Skeletal muscle cell (primary cell): ENCODE measurements around the gene HERC4.
"Not testable (repeated sequence)": the region's sequence is repeated elsewhere in the genome, so short reads cannot be mapped to it uniquely, and the experiment has no call there.

Experiments
- DNase-seq: peaks from one replicate; pipeline ENCODE4 v3.0.0-alpha.2; 2010; ENCODE audit warnings: low read depth
- H3K4me3 ChIP-seq: 2 replicates; pipeline ENCODE4 v1.5.1; 2011; ENCODE audit warnings: low read depth, mild to moderate bottlenecking, control low read depth, low read length, moderate library complexity

Gene HERC4

DNA sequence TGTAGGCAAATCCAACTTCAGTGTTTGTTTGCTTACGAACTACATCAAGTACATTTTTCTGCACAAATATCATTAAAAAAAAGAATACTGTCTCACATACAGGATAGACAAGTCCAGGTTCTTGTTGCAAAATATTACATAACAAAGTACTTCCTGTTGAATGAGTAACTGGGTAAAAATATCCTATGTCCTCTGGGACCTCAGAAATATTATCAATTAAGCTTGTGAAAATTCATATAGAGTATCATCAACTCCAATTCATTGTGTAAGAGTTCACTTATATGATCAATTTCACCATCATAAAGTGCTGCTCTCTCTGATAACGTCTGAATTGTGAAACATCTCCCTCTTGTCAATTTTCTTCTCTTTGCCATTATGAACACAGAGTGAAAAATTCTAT lies 22.6 kb downstream of the HERC4 start:
- DNase-seq, result no peak
- no peak overlapping the region for H3K4me3 ChIP-seq

DNA sequence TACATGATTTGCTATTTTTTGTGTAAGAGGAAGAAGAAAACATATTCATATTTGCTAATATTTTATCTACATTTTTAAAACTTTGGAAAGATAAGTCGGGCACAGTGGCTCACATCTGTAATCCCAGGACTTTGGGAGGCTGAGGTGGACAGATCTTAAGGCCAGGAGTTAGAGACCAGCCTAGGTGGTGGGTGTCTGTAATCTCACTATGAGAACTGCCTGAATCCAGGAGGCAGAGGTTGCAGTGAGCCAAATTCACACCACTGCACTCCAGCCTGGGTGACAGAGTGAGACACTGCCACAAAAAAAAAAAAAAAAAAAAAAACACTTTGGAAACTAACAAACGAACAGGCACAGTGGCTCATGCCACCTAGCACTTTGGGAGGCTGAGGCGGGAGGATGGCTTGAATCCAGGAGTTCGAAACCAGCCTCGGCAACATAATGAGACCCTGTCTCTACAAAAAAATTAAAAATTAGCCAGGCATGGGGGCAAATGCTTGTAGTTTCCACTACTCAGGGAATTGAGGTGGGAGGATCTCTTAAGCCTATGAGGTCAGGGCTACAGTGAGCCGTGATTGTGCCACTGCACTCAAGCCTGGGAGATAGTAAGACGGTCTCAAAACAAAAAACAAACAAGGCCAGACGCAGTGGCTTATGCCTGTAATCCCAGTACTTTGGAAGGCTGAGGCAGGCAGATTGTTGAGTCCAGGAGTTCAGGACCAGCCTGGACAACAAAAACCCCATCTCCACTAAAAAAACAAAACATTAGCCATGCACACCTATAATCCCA lies 25.6 kb downstream of the HERC4 start:
- no peak overlapping the region for H3K4me3 ChIP-seq
- DNase-seq, result no peak

DNA sequence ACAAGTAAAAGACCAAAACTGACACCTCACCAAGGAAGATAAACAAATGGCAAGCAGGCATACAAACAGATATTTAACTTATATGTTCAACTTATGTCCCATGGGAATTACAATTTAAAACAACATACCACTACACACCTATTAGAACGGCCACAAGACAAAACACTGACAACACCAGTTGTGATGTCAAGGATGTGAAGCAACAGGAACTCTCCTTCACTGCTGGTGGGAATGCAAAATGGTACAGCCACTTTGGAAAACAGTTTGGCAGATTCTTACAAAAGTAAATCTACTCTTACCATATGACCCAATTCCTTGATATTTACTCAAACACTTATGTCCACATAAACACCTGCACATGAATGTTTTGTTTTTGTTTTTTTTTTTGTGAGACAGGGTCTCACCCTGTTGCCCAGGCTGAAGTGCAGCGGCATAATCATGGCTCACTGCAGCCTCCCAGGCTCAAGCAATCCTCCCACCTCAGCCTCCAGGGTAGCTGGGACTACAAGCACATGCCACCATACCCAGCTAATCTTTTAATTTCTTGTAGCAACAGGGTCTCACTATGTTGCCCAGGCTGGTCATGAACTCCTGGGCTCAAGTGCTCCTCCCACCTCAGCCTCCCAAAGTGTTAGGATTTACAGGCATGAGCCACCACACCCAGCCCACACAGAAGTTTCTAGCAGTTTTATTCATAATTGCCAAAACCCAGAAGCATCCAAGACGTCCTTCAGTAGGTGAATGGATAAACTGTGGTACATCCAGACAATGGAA lies 27.3 kb downstream of the HERC4 start:
- DNase-seq, result no peak
- H3K4me3 ChIP-seq, result no peak overlapping the region

DNA sequence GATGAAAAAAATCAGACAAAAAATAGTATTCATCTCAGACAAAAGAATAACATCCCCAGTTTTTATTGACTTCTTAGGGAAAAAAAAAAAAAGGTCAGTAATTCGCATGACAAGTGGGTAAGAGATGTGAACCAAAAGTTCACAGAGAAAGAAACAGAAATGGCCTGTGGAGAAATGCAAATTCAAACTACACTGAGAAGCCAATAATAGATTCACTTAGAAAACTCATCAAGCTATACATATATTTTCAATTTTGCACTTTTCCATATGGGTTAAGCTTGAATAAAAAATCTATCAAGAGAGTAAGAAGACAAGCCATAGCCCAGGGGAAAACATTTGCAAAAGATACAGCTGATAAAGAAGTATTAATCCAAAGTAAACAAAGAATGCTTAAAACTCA lies 28.0 kb downstream of the HERC4 start:
- DNase-seq, result no peak
- H3K4me3 ChIP-seq, result no peak overlapping the region

DNA sequence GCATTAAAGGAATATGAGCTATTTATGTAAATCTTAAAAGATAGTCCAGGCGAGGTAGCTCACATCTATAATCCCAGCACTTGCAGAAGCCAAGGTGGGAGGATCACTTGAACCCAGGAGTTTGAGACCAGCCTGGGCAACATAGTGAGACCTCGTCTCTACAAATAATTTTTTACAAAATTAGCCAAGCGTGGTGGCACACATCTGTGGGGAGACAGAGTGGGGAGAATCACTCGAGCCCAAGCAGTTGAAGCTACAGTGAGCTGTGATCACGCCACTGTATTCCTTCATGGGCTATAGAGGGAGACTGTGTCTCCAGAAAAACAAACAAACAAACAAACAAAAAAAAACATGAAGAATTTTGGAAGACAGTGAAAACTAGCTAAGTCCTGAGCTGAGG lies 28.4 kb downstream of the HERC4 start:
- H3K4me3 ChIP-seq, result no peak overlapping the region
- no peak for DNase-seq

DNA sequence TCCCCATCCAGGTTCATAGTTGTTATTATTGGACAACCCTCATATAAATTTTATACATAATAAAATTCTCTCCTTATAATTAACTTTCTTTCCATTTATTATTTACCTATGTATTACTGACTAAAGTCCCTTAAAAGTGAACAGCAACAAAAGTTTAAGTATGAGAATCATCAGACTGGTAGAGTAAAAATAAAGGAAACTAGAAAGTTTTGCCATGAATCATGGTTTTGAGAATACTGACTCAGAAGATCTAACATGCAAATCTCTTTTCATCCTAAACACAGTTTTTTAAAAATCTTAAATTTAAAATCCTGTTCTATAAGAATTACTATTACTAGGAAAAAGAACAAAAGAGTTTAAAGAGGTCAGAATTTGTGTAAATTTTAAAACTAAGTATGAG lies 32.1 kb downstream of the HERC4 start:
- no peak overlapping the region for H3K4me3 ChIP-seq
- no peak for DNase-seq

DNA sequence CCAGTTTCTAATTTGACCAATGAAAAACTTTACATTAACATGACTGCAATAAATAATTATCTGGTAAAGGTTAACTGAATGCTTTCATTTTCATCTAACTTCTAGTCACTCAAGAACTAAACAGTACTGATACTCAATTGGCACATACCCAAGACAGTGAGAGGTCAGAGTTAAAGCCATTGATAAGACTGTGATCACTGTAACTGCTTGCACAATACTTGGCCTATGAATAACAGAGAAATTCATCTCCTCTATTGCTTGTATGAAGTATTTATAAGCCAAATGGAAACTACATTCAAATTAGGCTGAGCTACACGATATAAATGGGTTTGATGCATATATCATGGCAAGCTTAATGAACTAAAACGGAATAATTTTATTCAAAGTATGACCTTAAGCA lies 43.0 kb downstream of the HERC4 start:
- no peak for DNase-seq

DNA sequence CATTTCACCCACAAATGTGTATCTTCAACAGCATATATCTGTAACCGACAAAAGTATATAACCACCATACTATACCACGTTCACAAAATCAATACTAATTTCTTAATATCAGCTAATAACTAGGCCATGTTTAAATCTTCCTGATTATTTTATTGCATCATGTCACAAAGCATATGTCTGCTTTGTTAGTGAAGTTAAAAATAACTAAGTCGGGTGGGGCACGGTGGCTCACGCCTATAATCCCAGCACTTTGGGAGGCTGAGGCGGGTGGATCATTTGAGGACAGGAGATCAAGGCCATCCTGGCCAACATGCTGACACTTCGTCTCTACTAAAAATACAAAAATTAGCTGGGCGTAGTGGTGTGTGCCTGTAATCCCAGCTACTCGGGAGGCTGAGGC lies 47.7 kb downstream of the HERC4 start:
- H3K4me3 ChIP-seq, result no peak overlapping the region
- DNase-seq, result no peak

More for the DNA sequence above, 43.0 kb downstream of the HERC4 start:
- H3K4me3 ChIP-seq, result no peak overlapping the region

DNA sequence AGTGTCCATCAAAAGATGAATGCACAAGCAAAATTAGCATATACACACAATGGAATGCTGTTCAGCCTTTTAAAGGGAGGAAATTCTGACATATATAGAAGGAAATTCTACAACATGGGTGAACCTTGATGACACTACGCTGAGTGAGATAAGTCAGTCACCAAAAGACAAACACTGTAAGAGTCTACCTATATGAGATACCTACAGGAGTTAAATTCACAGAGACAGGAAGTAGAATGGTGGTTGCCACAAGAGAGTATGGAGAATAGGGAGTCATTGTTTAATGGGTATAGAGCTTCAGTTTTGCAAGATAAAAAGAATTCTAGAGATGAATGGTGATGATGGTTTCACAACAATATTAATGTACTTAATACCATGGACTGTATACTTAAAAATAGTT lies 51.8 kb downstream of the HERC4 start:
- DNase-seq, result no peak
- no peak overlapping the region for H3K4me3 ChIP-seq

DNA sequence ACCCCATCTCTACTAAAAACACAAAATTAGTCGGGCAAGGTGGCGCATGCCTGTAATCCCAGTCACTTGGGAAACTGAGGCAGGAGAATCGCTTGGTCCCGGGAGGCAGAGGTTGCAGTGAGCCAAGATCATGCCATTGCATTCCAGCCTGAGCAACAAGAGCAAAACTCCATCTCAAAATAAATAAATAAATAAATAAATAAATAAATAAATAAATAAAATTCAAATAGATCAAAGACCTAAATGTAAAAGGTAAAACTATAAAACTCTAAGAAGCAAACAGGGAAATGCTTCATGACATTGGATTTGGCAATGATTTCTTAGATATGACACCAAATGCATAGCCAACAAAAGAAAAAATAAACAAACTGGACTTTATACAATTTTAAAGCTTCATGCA lies 52.8 kb downstream of the HERC4 start:
- not testable (repeated sequence) for DNase-seq, H3K4me3 ChIP-seq

DNA sequence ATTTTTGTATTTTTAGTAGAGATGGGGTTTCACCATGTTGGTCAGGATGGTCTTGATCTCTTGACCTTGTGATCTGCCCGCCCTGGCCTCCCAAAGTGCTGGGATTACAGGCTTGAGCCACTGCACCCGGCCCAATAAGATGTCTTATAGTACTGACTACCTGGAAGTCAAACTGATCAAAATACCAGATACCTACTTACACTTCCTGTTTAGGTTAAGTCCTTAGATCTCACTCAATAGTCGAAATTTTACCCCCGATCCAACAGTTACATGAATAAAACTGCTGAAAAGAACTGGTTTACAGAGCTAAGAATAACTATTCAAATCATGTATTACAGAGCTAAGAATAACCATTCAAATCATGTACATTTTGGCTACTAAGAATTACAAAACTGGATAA lies 58.6 kb downstream of the HERC4 start:
- not testable (repeated sequence) for DNase-seq, H3K4me3 ChIP-seq

DNA sequence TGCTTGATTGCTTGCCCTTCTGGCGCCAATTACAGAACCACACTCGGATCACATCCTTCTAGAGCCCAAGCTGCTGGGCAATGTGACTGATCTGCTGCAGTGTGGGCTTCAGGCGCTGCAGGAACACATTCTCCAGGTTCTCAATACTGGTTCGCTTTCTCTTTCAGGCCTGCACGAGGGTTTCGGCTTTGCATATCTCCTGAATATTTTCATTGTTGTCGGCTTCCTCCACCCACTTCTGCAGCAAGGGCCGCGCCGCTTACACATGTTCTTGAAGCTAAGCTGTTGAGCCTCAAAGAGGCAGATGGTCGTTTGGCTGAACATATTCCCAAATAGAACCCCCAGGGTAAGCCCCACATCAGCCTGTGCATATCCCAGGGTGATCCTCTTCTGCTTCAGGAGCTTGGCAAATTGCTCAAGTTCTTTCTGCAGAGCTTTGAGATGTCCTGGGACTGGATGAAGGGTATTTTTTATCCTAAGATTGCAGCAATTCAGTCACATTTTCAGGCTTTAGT lies 64.6 kb downstream of the HERC4 start:
- no peak overlapping the region for H3K4me3 ChIP-seq
- no peak for DNase-seq

DNA sequence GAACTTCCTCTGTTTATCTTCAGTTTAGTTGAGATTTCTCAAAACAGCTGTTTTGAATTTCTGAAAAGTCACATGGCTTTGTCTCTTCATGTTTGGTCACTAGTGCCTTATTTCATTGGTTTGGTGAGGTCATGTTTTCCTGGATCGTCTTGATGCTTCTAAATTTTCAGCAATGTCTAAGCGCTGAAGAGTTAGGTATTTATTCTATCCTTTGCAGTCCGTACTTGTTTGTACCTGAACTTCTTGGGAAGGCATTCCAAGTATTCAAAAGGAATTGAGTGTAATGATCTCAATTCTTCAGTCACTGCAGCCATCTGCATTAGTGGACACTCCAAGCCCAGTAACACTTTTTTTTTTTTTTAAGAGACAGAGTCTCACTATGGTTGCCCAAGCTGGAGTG lies 67.7 kb downstream of the HERC4 start:
- DNase-seq, result no peak
- H3K4me3 ChIP-seq, result no peak overlapping the region

DNA sequence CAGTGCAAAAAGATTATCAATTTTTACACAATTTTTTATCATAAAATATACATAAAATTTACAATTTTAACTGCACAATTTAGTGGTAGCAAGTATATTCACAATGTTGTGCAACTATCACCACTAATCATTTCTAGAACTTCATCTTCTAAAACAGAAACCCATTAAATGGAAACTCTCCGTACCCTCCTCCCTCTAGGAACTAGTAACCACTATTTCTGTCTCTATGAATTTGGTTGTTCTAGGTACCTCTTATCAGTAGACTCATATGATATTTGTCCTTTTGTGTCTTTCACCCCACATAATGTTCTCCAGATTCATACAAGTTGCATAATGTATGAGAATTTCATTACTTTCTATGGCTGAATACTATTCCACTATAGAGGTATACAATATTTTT lies 73.5 kb downstream of the HERC4 start:
- H3K4me3 ChIP-seq, result no peak overlapping the region
- no peak for DNase-seq

DNA sequence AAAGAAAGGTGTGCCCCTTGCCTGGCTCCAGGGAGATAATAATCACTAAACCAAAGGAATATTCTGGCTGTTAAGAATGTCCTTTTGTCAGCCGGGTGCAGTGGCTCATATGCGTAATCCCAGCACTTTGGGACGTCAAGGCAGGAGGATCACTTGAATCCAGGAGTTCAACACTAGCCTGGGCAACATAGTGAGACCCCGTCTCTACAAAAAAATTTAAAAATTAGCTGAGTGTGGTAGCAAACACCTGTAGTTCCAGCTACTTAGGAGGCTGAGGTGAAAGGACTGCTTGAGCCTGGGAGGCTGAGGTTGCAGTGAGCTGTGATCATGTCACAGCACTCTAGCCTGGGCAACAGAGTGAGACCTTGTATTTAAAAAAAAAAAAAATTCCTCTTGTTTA lies 74.1 kb downstream of the HERC4 start:
- H3K4me3 ChIP-seq, result no peak overlapping the region
- no peak for DNase-seq

DNA sequence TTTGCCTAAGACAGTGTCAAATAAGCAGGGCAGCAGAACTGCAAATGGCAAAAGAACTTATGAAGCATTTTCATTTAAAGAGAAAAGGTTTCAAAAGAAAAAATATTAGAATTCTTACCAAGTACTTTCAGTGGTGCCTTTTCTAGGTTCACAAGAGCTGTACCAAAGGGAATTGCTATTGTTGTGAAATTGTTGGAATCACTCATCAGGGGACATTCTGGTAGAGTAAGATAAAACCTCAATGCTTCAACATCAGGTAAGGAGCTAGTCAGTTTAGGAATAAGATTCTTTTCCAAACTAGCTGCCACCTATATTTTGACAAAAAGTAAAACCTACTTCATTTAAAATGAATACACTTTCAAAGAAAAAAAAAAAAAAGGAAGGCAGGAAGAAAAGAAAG lies 85.0 kb downstream of the HERC4 start:
- no peak overlapping the region for H3K4me3 ChIP-seq
- DNase-seq, result no peak

DNA sequence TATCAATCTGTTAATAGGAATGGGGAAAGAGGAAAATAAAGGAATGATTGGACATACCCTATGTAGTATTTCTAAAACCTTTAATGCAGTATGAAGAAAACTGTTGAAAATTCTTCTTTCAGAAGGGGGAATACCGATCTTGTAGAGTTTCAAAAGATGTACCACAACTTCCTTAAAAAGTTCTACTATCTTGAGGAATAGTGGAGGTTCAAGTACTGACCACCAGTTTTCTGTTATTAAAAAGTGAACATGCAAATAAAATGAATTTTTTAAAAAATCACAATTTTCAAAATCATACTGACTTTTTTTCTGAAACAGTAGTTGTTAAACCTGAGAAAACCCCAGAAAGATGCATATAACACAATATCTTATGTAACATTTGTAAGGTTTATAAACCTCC lies 86.5 kb downstream of the HERC4 start:
- no peak overlapping the region for H3K4me3 ChIP-seq
- DNase-seq, result no peak

DNA sequence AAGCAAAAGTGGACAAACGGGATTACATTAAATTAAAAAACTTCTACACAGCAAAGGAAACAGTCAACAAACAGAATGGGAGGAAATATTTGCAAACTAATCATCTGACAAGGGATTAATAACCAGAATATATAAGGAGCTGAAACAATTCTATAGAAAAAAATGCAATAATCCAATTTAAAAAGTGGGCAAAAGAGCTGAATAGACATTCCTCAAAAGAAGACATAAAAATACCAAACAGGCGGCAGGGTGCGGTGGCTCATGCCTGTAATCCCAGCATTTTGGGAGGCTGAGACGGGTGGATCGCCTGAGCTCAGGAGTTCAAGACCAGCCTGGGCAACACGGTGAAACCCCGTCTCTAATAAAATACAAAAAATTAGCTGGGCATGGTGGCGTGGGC lies 92.5 kb downstream of the HERC4 start:
- not testable (repeated sequence) for H3K4me3 ChIP-seq, DNase-seq

DNA sequence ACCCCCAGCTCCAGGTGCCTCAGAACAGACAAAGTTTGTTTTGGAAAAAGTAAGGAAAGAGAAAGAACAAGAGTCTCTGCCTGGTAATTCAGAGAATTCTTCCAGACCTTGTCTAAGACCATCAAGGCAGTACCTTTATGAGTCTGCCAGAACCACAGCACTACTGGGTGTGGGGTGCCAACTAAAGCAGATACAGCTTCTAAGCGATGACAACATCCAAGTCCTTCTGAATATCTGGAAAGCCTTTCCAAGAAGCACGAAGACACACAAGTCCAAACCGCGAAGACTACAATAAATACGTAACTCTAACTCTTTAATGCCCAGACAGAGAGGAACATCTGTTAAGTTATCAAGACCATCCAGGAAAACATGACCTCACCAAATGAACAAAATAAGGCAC lies 96.3 kb downstream of the HERC4 start:
- no peak for DNase-seq
- H3K4me3 ChIP-seq, result no peak overlapping the region

DNA sequence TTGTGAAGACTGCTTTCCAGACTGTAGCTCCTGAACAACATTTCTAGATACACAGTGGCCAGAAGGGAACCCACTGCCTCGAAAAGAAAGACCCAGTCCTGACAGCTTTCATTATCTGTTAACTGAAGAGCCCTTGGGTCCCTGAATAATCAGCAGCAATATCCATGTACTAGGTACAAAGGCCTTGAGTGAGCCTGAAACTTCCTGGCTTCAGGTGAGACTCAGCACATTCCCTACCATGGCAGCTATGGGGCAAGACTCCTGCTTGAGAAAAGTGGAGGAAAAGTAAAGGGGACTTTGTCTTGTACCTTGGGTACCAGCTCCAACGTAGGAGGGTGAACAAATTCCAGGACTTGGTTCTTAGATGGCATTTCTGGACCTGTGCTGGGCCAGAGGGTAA lies 97.8 kb downstream of the HERC4 start:
- no peak overlapping the region for H3K4me3 ChIP-seq
- DNase-seq, result no peak
